Ovary (tissue), 3 donors: ENCODE results near the gene PTPRS.

Source experiments
- CTCF ChIP-seq, 3 donors: fragments of 450-650 bp in 2 of 3; fragments of 200-600 bp in 1 of 3; IDR thresholded peaks; one replicate each; pipeline versions ENCODE4 v1.5.1 to v1.8.0; 2016 to 2022; ENCODE audit warnings: antibody characterized with exemption in 3 of 3, mild to moderate bottlenecking in 1 of 3
- EP300 ChIP-seq: sonication (generic); formaldehyde crosslinking; IDR thresholded peaks from one replicate; pipeline ENCODE4 v1.6.1; 2017; ENCODE audit warnings: antibody characterized with exemption
- POLR2A ChIP-seq: fragments of 450-650 bp; IDR thresholded peaks from one replicate; pipeline ENCODE4 v1.6.1; 2017; ENCODE audit warnings: antibody characterized with exemption, mild to moderate bottlenecking, moderate library complexity
- donor health status: DM: no; HTN: no; CAD: no.

DNA sequence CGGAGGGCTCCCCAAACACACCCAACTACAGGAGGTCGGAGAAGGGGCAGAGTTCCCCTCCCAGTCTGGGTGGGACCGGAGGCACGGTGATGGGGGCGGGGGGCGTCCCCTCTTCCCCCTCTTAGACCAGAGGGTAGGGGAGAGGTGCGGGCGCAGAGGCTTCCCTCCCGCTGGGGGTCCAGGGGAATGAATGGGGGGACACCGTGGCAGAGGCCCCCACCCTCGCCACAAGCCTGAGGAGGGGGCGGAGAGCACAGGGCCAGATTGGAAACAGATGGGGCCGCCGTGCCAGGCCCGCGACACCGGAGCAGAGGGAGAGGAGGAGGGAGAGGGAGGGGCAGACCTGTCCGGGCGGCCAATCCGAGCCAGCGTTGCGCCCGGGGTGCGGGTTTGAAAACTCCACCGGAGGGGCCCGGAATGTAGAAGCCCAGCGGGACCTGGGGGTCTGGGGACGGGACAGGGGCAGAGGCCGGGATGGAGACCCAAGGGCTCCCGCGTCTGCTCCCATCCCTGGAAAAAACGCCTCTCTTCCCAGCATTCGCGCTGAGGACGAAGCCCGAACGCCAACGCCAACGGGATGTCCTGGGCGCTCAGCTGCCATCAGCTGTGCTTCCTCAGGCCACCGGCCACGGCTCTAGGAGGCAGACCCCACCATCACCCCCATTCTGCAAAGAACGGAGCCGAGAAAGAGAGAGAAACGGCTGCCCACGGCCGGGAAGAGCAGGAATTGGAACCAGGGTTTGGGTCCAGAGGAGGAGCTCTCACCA, 46.8 kb downstream of the PTPRS start:
- TF ChIP-seq POLR2A (no peak), CTCF (IDR thresholded peaks at IDR 0.05) (no peak), EP300 (no peak)
